Measurements from ENCODE around the gene SGK2.
"Not testable (repeated sequence)": the region's sequence is repeated elsewhere in the genome, so short reads cannot be mapped to it uniquely, and the experiment has no call there.

Gene SGK2

DNA sequence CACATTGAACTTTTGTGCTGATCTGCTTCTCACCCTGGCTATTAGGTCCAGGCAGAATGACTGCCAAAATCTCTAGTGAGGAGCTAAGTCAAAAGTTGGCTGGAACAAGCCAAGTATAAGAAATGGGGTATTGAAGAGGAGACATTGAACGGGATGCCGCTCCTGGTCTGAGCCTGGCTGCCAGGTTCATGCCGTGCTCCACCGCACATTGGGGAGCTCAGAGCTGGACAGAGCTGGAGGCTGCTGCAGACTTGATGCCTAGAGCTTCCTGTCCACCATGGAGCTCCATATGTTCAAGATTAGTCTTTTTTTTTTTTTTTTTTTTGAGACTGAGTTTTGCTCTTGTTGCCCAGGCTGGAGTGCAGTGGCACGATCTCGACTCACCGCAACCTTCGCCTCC, 27.8 kb downstream of the SGK2 start:
- FAIRE-seq, result no peak
- DNase-seq (ENCODE audit: extremely low spot score, insufficient read length, low read depth), result no peak

DNA sequence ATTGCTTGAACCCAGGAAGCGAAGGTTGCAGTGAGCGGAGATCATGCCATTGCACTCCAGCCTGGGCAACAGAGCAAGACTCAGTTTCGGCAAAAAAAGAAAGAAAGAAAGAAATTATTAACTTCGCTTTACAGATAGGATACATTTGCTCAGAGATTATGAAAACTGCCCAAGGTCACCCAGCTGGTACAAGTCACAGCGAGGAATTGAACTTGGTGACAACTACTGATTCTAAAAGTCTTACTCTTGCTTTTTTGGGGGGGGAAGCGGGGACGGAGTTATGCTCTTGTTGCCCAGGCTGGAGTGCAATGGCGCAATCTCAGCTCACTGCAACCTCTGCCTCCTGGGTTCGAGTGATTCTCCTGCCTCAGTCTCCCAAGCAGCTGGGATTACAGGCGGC, 29.7 kb downstream of the SGK2 start:
- not testable (repeated sequence) for DNase-seq (ENCODE audit: extremely low spot score, insufficient read length, low read depth); FAIRE-seq

DNA sequence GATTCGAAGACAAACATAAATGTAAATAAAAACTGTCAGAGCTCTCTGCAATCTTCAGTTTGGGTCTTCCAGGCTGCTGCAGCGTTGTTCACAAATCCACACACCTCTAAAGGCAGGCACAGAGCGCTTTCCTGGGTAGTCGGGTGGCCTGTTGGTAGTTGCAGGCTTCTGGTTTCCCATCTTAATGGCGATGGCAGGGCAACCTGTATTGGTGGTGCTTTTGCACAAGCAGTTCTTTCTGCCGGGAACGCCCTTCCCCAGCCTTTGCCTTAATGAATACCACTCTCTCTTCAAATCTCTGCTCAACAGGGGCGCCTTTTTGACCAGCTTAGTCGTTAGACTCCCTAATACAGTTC, 31.2 kb downstream of the SGK2 start:
- DNase-seq (ENCODE audit: extremely low spot score, insufficient read length, low read depth) (no peak), FAIRE-seq (no peak)

DNA sequence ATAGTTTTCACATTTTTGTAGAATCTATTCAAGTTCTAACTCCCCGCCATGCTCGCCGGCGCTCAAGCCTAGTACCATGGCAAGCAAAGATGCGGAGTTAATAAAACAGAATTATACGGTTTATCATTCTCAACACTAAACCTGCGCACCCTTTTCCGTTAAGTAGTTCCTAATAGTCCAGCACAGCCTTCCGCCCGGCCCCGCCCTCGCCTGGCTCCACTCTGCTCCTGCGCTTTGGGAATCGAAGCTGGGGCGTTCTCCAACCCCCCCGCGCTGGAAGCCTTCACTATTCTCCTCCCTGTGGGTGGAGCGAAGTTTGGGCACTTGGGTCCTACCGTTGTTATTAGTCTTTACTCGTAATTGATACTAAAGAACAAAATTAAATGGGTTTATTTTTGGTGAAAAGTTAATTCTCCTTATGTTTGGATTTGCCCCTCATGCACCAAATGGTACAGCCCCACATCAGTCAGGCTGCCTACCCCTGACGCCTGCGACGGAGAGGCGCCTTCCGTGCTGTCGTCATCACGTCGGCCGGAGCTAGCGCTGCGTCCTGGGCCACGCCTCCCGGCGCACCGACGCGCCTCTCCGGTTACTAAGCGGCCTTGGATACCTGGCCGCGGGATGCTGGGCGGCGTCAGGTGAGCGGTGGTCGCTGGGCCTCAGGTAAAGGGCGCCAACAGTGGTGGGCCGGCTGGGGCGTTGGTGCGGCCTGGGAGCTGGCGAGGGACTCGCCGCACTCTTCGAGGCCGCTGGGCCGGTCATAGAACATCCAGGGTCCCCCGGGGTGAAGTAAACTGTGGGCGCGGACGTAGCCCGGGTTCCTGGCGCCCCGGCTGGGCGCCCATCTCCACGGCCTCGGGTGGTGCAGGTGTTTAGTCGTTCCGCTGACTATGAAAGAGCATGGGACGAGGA, 31.8 kb downstream of the SGK2 start, which contains the start of gene IFT52:
TSS of gene IFT52 (plus strand) at position 546 of the 912 bp plus-strand sequence. CDS start 3,762 bp downstream, outside the sequence.
- DNase-seq (ENCODE audit: extremely low spot score, insufficient read length, low read depth) (peak; percentile 91), FAIRE-seq (peak; percentile 94)

DNA sequence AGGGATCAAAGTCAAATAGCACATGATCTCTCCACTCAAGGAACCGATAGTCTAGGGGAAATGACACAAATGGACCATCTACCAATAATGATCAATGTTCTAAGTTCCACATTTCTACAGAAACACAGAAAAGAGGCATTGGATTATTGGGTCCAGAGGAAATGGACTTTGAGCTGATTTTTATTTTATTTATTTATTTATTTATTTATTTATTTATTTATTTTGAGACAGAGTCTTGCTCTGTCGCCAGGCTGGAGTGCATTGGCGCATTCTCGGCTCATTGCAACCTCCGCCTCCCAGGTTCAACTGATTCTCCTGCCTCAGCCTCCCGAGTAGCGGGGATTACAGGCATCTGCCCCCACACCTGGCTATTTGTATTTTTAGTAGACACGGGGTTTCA, 43.1 kb downstream of the SGK2 start:
- FAIRE-seq; DNase-seq (ENCODE audit: extremely low spot score, insufficient read length, low read depth): not testable (repeated sequence)

DNA sequence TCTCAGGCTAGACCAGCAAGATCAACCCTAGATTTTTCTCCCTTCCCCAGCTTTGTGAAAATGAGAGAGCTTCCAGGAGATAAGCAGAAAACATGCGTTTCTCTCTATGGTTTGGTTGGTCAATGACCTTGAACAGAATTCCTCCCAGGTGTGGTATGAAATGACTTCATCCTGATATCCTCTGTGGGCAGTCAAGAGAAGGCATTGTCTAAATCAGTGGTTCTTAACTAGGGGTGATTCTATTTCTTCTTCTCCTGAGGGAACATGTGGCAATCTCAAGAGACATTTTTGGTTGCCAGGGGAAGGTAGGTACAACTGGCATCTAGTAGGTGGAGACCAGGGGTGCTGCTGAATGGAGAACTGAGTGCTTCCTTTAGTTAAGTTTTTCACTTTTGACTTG, 44.3 kb downstream of the SGK2 start:
- DNase-seq (ENCODE audit: extremely low spot score, insufficient read length, low read depth), result no peak
- FAIRE-seq, result no peak

DNA sequence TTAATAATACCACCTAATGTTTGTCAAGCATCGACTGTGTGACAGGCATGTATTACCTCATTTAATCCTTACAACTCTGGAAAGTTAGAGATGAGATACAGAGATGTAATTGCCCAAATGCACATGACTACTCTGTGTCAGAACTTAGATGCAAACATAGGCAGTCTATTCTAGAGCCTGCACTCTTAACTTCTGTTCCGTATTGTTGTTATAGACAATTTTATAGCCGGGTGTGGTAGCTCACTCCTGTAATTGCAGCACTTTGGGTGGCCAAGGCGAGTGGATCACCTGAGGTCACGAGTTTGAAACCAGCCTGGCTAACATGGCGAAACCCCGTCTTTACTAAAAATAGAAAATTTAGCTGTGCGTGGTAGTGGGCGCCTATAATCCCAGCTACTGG, 46.9 kb downstream of the SGK2 start:
- FAIRE-seq, result no peak

DNA sequence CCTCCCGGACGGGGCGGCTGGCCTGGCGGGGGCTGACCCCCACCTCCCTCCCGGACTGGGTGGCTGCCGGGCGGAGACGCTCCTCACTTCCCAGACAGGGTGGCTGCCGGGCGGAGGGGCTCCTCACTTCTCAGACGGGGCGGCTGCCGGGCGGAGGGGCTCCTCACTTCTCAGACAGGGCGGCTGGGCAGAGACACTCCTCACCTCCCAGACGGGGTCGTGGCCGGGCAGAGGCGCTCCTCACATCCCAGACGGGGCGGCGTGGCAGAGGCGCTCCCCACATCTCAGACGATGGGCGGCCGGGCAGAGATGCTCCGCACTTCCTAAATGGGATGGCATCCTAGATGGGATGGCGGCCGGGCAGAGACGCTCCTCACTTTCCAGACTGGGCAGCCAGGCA, 48.5 kb downstream of the SGK2 start:
- not testable (repeated sequence) for FAIRE-seq; DNase-seq (ENCODE audit: extremely low spot score, insufficient read length, low read depth)

More for the DNA sequence above, 46.9 kb downstream of the SGK2 start:
- no peak for DNase-seq (ENCODE audit: extremely low spot score, insufficient read length, low read depth)

DNA sequence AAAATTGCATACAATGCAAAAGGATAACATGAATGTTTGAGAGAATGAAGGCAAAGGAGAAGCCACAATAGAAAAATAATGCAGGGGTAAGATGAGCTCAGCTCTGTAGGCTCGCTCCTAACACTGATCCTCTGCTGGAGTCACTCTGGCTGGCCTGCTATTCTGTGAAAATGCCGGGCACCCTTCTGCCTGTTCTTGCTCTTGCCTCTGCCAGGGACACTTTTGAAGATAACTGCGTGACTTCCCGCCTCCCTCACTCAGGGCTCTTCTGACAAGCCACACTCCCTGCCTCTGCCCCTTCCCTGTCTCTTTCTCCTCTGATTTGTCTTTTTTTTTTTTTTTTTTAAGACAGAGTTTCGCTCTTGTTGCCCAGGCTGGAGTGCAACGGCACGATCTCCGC, 72.8 kb downstream of the SGK2 start:
- no peak for FAIRE-seq

More for the DNA sequence above, 72.8 kb downstream of the SGK2 start:
- no peak for DNase-seq (ENCODE audit: extremely low spot score, insufficient read length, low read depth)

Measured in GM18507 (cell line).